H1 (cell line): ENCODE data around the gene TOM1L2. TPM values are rescaled to one million over a fixed set of nuclear protein-coding genes. Genes with fewer than 3 reads are reported as not detected.

Source experiments
- CTCF ChIA-PET: fragments of 300-600 bp; sonication (Branson Sonifier 250); formaldehyde crosslinking; loops from one replicate; lab custom pipeline; 2021; ENCODE audit not compliant: partially characterized antibody; lab: Charles Lee
- POLR2A ChIA-PET: fragments of 300-600 bp; sonication (Branson Sonifier 250); formaldehyde crosslinking; loops from one replicate; lab custom pipeline; 2021; ENCODE audit warnings: inconsistent platforms; ENCODE audit not compliant: partially characterized antibody; lab: Charles Lee
- DNase-seq, 2 experiments: peaks; one replicate each; pipeline versions ENCODE4 v3.0.0 to v3.0.0-alpha.2; 2010 to 2022; ENCODE audit warnings: low spot score in 2 of 2, low read depth in 1 of 2, mixed read lengths in 1 of 2
- FAIRE-seq: peaks from 2 replicates; lab custom pipeline; 2011; peaks lifted over from hg19 to GRCh38; lab: Jason Lieb, UNC
- H2AFZ ChIP-seq: 2 replicates; pipeline ENCODE4 v1.8.1; 2012; ENCODE audit warnings: low read length, inconsistent platforms
- H2AK5ac ChIP-seq: 2 replicates; pipeline ENCODE4 v1.6.1; 2013; ENCODE audit warnings: low read depth, low read length
- H2BK120ac ChIP-seq: replicated peaks from 2 replicates; pipeline ENCODE3; 2013; ENCODE audit warnings: low read depth, low read length, inconsistent platforms
- H2BK12ac ChIP-seq: 2 replicates; pipeline ENCODE4 v1.6.1; 2013; ENCODE audit warnings: low read depth, low read length
- H2BK15ac ChIP-seq: 2 replicates; pipeline ENCODE4 v1.6.1; 2013; ENCODE audit warnings: low read length
- H2BK20ac ChIP-seq: 2 replicates; pipeline ENCODE4 v1.6.1; 2013; ENCODE audit warnings: low read length
- H2BK5ac ChIP-seq: 2 replicates; pipeline ENCODE4 v1.6.1; 2013; ENCODE audit warnings: low read depth, low read length
- H3K14ac ChIP-seq: 2 replicates; pipeline ENCODE4 v1.6.1; 2013; ENCODE audit warnings: inconsistent platforms; ENCODE audit not compliant: insufficient read length
- H3K18ac ChIP-seq: 2 replicates; pipeline ENCODE4 v1.6.1; 2013; ENCODE audit warnings: low read length; ENCODE audit errors: extremely low read depth
- H3K23ac ChIP-seq: 2 replicates; pipeline ENCODE4 v1.6.1; 2013; ENCODE audit warnings: inconsistent platforms; ENCODE audit not compliant: insufficient read length
- H3K23me2 ChIP-seq: 2 replicates; pipeline ENCODE4 v1.6.1; 2013; ENCODE audit warnings: low read depth, low read length
- H3K27ac ChIP-seq: 2 replicates; pipeline ENCODE4 v1.6.1; 2011; ENCODE audit warnings: low read depth, low read length, inconsistent platforms
- H3K27me3 ChIP-seq, 4 experiments: replicated peaks in 1 of 4; 1 replicate in 1 of 4; 2 replicates in 3 of 4; pipeline versions ENCODE4 v1.6.1 to v1.8.1; 2011 to 2013; ENCODE audit warnings: low read length in 3 of 4, mild to moderate bottlenecking in 3 of 4, inconsistent platforms in 2 of 4, mixed read lengths in 2 of 4, moderate library complexity in 1 of 4; ENCODE audit not compliant: control insufficient read depth in 3 of 4, insufficient read depth in 3 of 4; ENCODE audit errors: extremely low read depth in 1 of 4
- H3K36me3 ChIP-seq, 4 experiments: 2 replicates each; pipeline versions ENCODE4 v1.6.1 to v1.8.1; 2011 to 2013; ENCODE audit warnings: mild to moderate bottlenecking in 4 of 4, low read length in 3 of 4, moderate library complexity in 2 of 4, control low read depth in 1 of 4, inconsistent platforms in 1 of 4; ENCODE audit not compliant: insufficient read depth in 4 of 4, control insufficient read depth in 2 of 4
- H3K4ac ChIP-seq: replicated peaks from 2 replicates; pipeline ENCODE3; 2013; ENCODE audit warnings: low read length, low read depth, mixed read lengths, inconsistent platforms; ENCODE audit not compliant: insufficient read length
- H3K4me1 ChIP-seq, 4 experiments: replicated peaks in 1 of 4; 1 replicate in 1 of 4; 2 replicates in 3 of 4; pipeline versions ENCODE4 v1.6.1 to v1.8.1; 2011 to 2013; ENCODE audit warnings: low read length in 3 of 4, inconsistent platforms in 2 of 4, mixed read lengths in 1 of 4; ENCODE audit not compliant: insufficient read depth in 4 of 4, control insufficient read depth in 3 of 4
- H3K4me2 ChIP-seq, 2 experiments: 2 replicates each; pipeline versions ENCODE4 v1.6.1 to v1.8.1; 2011 to 2013; ENCODE audit warnings: low read depth in 2 of 2, low read length in 2 of 2, control low read depth in 1 of 2, inconsistent platforms in 1 of 2, mild to moderate bottlenecking in 1 of 2; ENCODE audit not compliant: insufficient read depth in 1 of 2
- H3K4me3 ChIP-seq, 4 experiments: fragments of 200-600, 300-600 bp in 1 of 4; sonication (generic), shearing (Covaris generic), sonication (Bioruptor Twin) in 1 of 4; 2 replicates each; pipeline versions ENCODE4 v1.5.1 to v1.8.1; 2011 to 2016; ENCODE audit warnings: low read length in 4 of 4, low read depth in 3 of 4, control low read depth in 2 of 4, inconsistent platforms in 2 of 4, mild to moderate bottlenecking in 2 of 4, mixed read lengths in 1 of 4, moderate library complexity in 1 of 4; ENCODE audit not compliant: insufficient read depth in 2 of 4; ENCODE audit errors: extremely low read depth in 1 of 4
- H3K56ac ChIP-seq: replicated peaks from 2 replicates; pipeline ENCODE3; 2013; ENCODE audit warnings: low read depth, mild to moderate bottlenecking, mixed read lengths, low read length, inconsistent platforms; ENCODE audit not compliant: insufficient read length
- H3K79me1 ChIP-seq: 2 replicates; pipeline ENCODE4 v1.6.1; 2013; ENCODE audit warnings: low read depth, low read length, control low read depth
- H3K79me2 ChIP-seq, 2 experiments: 2 replicates each; pipeline versions ENCODE4 v1.6.1 to v1.8.1; 2012 to 2013; ENCODE audit warnings: low read length in 2 of 2, mild to moderate bottlenecking in 2 of 2, inconsistent platforms in 1 of 2; ENCODE audit not compliant: insufficient read depth in 2 of 2, control insufficient read depth in 1 of 2
- H3K9ac ChIP-seq, 4 experiments: replicated peaks in 1 of 4; 1 replicate in 1 of 4; 2 replicates in 3 of 4; pipeline versions ENCODE4 v1.6.1 to v1.8.1; 2011 to 2013; ENCODE audit warnings: low read depth in 3 of 4, low read length in 3 of 4, control low read depth in 2 of 4, mild to moderate bottlenecking in 2 of 4, moderate library complexity in 2 of 4, inconsistent platforms in 1 of 4; ENCODE audit errors: extremely low read depth in 1 of 4
- H3K9me3 ChIP-seq, 2 experiments: 2 replicates each; pipeline versions ENCODE4 v1.6.1 to v1.8.1; 2012 to 2013; ENCODE audit warnings: mild to moderate bottlenecking in 2 of 2, moderate library complexity in 2 of 2, control low read depth in 1 of 2, inconsistent platforms in 1 of 2, low read depth in 1 of 2, low read length in 1 of 2, mixed read lengths in 1 of 2; ENCODE audit not compliant: insufficient read depth in 2 of 2
- H4K20me1 ChIP-seq, 2 experiments: replicated peaks in 1 of 2; 2 replicates each; pipeline versions ENCODE3 to v1.8.1; 2011 to 2013; ENCODE audit warnings: inconsistent platforms in 2 of 2, low read length in 2 of 2, mild to moderate bottlenecking in 1 of 2; ENCODE audit not compliant: insufficient read depth in 2 of 2, control insufficient read depth in 1 of 2
- H4K5ac ChIP-seq: 2 replicates; pipeline ENCODE4 v1.6.1; 2013; ENCODE audit warnings: low read length, low read depth, mixed read lengths, inconsistent platforms; ENCODE audit not compliant: insufficient read length
- H4K8ac ChIP-seq: 2 replicates; pipeline ENCODE4 v1.8.0; 2013; ENCODE audit warnings: mild to moderate bottlenecking, moderate library complexity, low read length, inconsistent platforms; ENCODE audit not compliant: insufficient read depth; ENCODE audit errors: extremely low read depth
- H4K91ac ChIP-seq: replicated peaks from 2 replicates; pipeline ENCODE3; 2013; ENCODE audit warnings: low read length, mixed read lengths, inconsistent platforms; ENCODE audit not compliant: insufficient read length
- CREB1 ChIP-seq: IDR thresholded peaks from 2 replicates; pipeline ENCODE4 v1.6.1; 2012; ENCODE audit warnings: inconsistent platforms
- EGR1 ChIP-seq: IDR thresholded peaks from 2 replicates; pipeline ENCODE4 v1.6.1; 2011; ENCODE audit warnings: low read depth, low read length, borderline replicate concordance
- EP300 ChIP-seq, 2 experiments: IDR thresholded peaks; 1 replicate in 1 of 2; 2 replicates in 1 of 2; pipeline ENCODE4 v1.6.1; 2011 to 2012; ENCODE audit warnings: low read depth in 2 of 2, low read length in 2 of 2, mild to moderate bottlenecking in 2 of 2, borderline replicate concordance in 1 of 2, inconsistent platforms in 1 of 2, moderate library complexity in 1 of 2
- JUND ChIP-seq: IDR thresholded peaks from 2 replicates; pipeline ENCODE4 v1.6.1; 2011; ENCODE audit warnings: mild to moderate bottlenecking, improper control_type of control experiment, low read length
- SP4 ChIP-seq: IDR thresholded peaks from 2 replicates; pipeline ENCODE4 v1.6.1; 2012; ENCODE audit warnings: low read length, inconsistent platforms
- SRF ChIP-seq: IDR thresholded peaks from 2 replicates; pipeline ENCODE4 v1.6.1; 2011; ENCODE audit warnings: mild to moderate bottlenecking, low read depth, low read length, moderate library complexity
- TEAD4 ChIP-seq: IDR thresholded peaks from 2 replicates; pipeline ENCODE4 v1.6.1; 2012; ENCODE audit warnings: low read depth, low read length, inconsistent platforms, mixed read lengths
- WGBS, 2 experiments: shearing (Covaris generic) in 1 of 2; methylation state at CpG; one replicate each; pipeline versions ENCODE4 v1.1.6 to v1.1.7; 2013 to 2015; ENCODE audit warnings: low lambda C conversion rate in 2 of 2, mixed read lengths in 2 of 2, inconsistent platforms in 1 of 2, low coverage in 1 of 2, missing lambda C conversion rate in 1 of 2; ENCODE audit not compliant: insufficient replicate concordance in 2 of 2, insufficient coverage in 1 of 2, insufficient read length in 1 of 2; ENCODE audit errors: extremely low coverage in 1 of 2, missing lambda C conversion rate in 1 of 2; 5-methylcytosine and 5-hydroxymethylcytosine counted together
- polyA plus RNA-seq, 7 experiments: library from polyadenylated mRNA; depleted of rRNA in 3 of 7; stranded (reverse) in 5 of 7; unstranded in 2 of 7; fragments of >200 nt in 5 of 7; fragments of 200-250 nt in 2 of 7; gene quantifications; 1 replicate in 5 of 7; 2 replicates in 1 of 7; 4 replicates in 1 of 7; pipeline versions ENCODE4 v1.2.1 to v1.2.3, GENCODE V29; 2011 to 2013; ENCODE audit warnings: missing spikeins in 2 of 7, mixed read lengths in 2 of 7
- total RNA-seq: library from RNA; stranded (reverse); fragmentation: NEBNext Ultra II Directional; extraction: Animal tissue kit (Norgen Biotek cat#: 25700); gene quantifications from 2 replicates; pipeline ENCODE4 v1.2.1, GENCODE V29; 2021

Gene TOM1L2
- total and polyA plus RNA-seq, 2 of the 8 experiments (the other 6 are each of a cell fraction or from before 2014, with no cell fraction given): 2.0 to 3.4 TPM

GRCh38 chr17:17983376-17983775 is 11.2 kb upstream of the TOM1L2 start:
- H3K4me3 ChIP-seq: no peak overlapping the region
- H4K20me1 ChIP-seq: no peaks in the 10 kb centered on the region
- H2BK120ac ChIP-seq: no peak overlapping the region
- no peak for FAIRE-seq
- H2BK12ac ChIP-seq: no peak overlapping the region
- TF ChIP-seq JUND (no peak), EGR1 (no peak), SP4 (no peak), CREB1 (no peak), TEAD4 (no peak), SRF (no peak), EP300 (IDR thresholded peaks at IDR 0.05; ENCODE audit: borderline replicate concordance in 1 of 2, low read depth in 2 of 2, low read length in 2 of 2) (no peak)
- H3K56ac ChIP-seq: no peak overlapping the region
- H3K4me1 ChIP-seq: no peaks in the 10 kb centered on the region; a peak in 1 of 7 replicates
- H3K79me1 ChIP-seq: no peaks in the 10 kb centered on the region
- CTCF ChIA-PET: interaction anchor here (0.6 to 5.4 kb wide), 9 partner anchors 10 to 158 kb away, joined by 3 to 42 read pairs (median 3); no protein-coding TSS in a partner anchor
- H3K79me2 ChIP-seq: no peaks in the 10 kb centered on the region
- H3K18ac ChIP-seq: no peak overlapping the region
- no peak overlapping the region for H2AFZ ChIP-seq
- no peak overlapping the region for H3K23ac ChIP-seq
- DNase-seq: no peak
- H3K9ac ChIP-seq: no peak overlapping the region
- H3K4ac ChIP-seq: no peak overlapping the region
- POLR2A ChIA-PET: no interaction called here
- H3K23me2 ChIP-seq: no peaks in the 10 kb centered on the region
- H3K27ac ChIP-seq: no peak overlapping the region
- no peak overlapping the region for H2BK5ac ChIP-seq
- H2BK20ac ChIP-seq: no peak overlapping the region
- H4K5ac ChIP-seq: no peak overlapping the region
- H3K9me3 ChIP-seq: no peaks in the 10 kb centered on the region
- 85% methylated on average over 6 of the region's 6 CpGs; no CpG with 5 or more reads in 1 of the 2 experiments for WGBS, 2 experiments
- no peak overlapping the region for H3K4me2 ChIP-seq
- H4K8ac ChIP-seq: no peak overlapping the region
- no peaks in the 10 kb centered on the region for H3K27me3 ChIP-seq
- no peak overlapping the region for H2AK5ac ChIP-seq
- H2BK15ac ChIP-seq: no peak overlapping the region
- H3K14ac ChIP-seq: no peak overlapping the region
- no peak overlapping the region for H4K91ac ChIP-seq
- no peaks in the 10 kb centered on the region for H3K36me3 ChIP-seq
